Activated CD4-positive, alpha-beta T cell treated with anti-CD3 and anti-CD28 coated beads, Interleukin-2, Interleukin-4, amounts not matched to agents 100 ng/mL and 50 ng/mL, durations not matched to agents 16 hours and 8 hours (primary cell): Measurements from ENCODE around the gene ABHD16B.

ENCODE experiments used
- DNase-seq: peaks from one replicate; pipeline ENCODE4 v3.0.0-alpha.2; 2020; ENCODE audit warnings: low spot score

ABHD16B gene

GRCh38 chr20:63861365-63861934 lies at the start of gene ABHD16B:
Gene ABHD16B (plus strand): TSS chr20:63861498. CDS start chr20:63861541, 43 bp downstream.
- DNase-seq, result no peak

- DNase-seq, result no peak
Observed at GRCh38 chr20:63814891-63815614, 46.2 kb upstream of the ABHD16B start.

- no peak for DNase-seq
Observed at GRCh38 chr20:63815615-63816253, 45.6 kb upstream of the ABHD16B start.

GRCh38 chr20:63819224-63819921 lies 41.9 kb upstream of the ABHD16B start:
- no peak for DNase-seq

GRCh38 chr20:63821811-63822210 lies 39.5 kb upstream of the ABHD16B start:
- DNase-seq, result no peak

- no peak for DNase-seq
Observed at GRCh38 chr20:63822276-63822696, 39.0 kb upstream of the ABHD16B start.

GRCh38 chr20:63823691-63824311 lies 37.5 kb upstream of the ABHD16B start:
- no peak for DNase-seq

- no peak for DNase-seq
Observed at GRCh38 chr20:63825331-63826118, 35.8 kb upstream of the ABHD16B start.

GRCh38 chr20:63826753-63827152 lies 34.5 kb upstream of the ABHD16B start:
- DNase-seq, result no peak

GRCh38 chr20:63828124-63828523 lies 33.2 kb upstream of the ABHD16B start:
- no peak for DNase-seq

GRCh38 chr20:63828545-63828944 lies 32.8 kb upstream of the ABHD16B start:
- no peak for DNase-seq

GRCh38 chr20:63828951-63829350 lies 32.3 kb upstream of the ABHD16B start:
- DNase-seq, result no peak

GRCh38 chr20:63829603-63829944 lies 31.7 kb upstream of the ABHD16B start:
- DNase-seq, result no peak

- no peak for DNase-seq
Observed at GRCh38 chr20:63829945-63830835, 31.1 kb upstream of the ABHD16B start.

GRCh38 chr20:63830841-63831588 lies 30.3 kb upstream of the ABHD16B start, which contains the start of gene ZBTB46:
Gene ZBTB46 (minus strand): TSS chr20:63831264. CDS start chr20:63790757, 40,507 bp downstream.
- peak; percentile 25 for DNase-seq

GRCh38 chr20:63831646-63831992 lies 29.7 kb upstream of the ABHD16B start:
- no peak for DNase-seq

- DNase-seq, result no peak
Observed at GRCh38 chr20:63831993-63832686, 29.2 kb upstream of the ABHD16B start.

- no peak for DNase-seq
Observed at GRCh38 chr20:63833776-63834490, 27.4 kb upstream of the ABHD16B start.
